ENCODE measurements around the gene PNMA8B.
A peak's percentile ranks its signal among the peaks of the same experiment; 100 is the strongest.

Gene PNMA8B

DNA sequence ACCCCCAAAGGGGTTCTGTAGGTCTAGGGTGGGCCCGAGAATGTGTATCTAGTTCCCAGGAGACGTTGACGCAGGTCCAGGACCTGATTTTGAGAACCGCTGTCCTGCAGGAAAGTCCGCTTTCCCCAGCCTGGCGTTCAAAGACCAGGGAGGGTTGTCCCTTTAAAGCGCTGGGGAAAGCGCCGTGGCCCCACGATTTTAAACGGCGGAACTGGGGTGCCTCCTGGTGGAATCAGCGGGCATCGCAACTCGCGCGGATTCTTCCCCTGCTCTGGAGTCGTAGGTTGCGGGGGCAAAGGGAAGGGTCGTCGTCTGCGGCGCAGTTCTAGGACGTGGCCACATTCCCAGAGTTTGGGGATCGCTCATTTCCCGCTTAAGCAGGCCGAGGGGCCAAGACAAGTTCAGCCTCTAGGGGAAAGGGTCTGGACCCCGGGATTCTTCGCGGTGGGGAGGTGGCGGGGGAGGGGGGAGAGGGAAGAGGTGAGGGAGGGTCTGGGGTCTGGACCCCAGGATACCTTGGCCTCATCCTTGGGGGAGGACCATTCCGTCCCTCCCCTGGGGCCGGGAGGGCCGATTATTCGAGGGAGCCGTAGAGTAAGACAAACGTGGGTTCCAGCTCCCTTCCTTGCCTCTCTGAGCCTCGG is 7.7 kb downstream of the PNMA8B start:
- no peak for DNase-seq (ENCODE audit: low read depth)
- H3K4me3 ChIP-seq (ENCODE audit: control insufficient read depth, low read depth, low read length): peak overlapping the region; percentile 2
- TF ChIP-seq, protein P1, sequence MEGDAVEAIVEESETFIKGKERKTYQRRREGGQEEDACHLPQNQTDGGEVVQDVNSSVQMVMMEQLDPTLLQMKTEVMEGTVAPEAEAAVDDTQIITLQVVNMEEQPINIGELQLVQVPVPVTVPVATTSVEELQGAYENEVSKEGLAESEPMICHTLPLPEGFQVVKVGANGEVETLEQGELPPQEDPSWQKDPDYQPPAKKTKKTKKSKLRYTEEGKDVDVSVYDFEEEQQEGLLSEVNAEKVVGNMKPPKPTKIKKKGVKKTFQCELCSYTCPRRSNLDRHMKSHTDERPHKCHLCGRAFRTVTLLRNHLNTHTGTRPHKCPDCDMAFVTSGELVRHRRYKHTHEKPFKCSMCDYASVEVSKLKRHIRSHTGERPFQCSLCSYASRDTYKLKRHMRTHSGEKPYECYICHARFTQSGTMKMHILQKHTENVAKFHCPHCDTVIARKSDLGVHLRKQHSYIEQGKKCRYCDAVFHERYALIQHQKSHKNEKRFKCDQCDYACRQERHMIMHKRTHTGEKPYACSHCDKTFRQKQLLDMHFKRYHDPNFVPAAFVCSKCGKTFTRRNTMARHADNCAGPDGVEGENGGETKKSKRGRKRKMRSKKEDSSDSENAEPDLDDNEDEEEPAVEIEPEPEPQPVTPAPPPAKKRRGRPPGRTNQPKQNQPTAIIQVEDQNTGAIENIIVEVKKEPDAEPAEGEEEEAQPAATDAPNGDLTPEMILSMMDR (IDR thresholded peaks at IDR 0.05; ENCODE audit: control insufficient read depth, insufficient read depth, low read depth, low read length, missing control alignments): peak; percentile 98

GRCh38 chr19:46487178-46487801 is 8.4 kb downstream of the PNMA8B start:
- TF ChIP-seq, protein P1 (IDR thresholded peaks at IDR 0.05; ENCODE audit: control insufficient read depth, insufficient read depth, low read depth, low read length, missing control alignments): no peak
- H3K4me3 ChIP-seq (ENCODE audit: control insufficient read depth, low read depth, low read length): peak overlapping the region; percentile 2
- no peak for DNase-seq (ENCODE audit: low read depth)

DNA sequence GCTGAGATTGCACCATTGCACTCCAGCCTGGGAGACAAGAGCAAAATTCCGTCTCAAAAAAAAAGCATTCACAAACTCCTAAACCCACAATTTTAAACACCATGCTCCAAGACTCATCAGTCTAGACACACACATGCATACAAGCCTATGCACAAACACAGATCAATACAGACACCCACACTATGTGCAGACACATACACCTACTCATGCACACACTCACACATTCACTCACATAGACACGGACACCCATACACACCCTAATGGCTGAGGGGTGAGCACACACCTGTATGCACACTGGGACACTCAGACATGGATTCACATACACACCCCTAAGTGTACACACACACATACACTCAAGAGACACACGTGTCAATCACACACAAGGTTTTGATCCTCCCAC is 9.3 kb downstream of the PNMA8B start:
- H3K4me3 ChIP-seq (ENCODE audit: control insufficient read depth, low read depth, low read length): no peak overlapping the region
- TF ChIP-seq, protein P1 (IDR thresholded peaks at IDR 0.05; ENCODE audit: control insufficient read depth, insufficient read depth, low read depth, low read length, missing control alignments): no peak
- no peak for DNase-seq (ENCODE audit: low read depth)

DNA sequence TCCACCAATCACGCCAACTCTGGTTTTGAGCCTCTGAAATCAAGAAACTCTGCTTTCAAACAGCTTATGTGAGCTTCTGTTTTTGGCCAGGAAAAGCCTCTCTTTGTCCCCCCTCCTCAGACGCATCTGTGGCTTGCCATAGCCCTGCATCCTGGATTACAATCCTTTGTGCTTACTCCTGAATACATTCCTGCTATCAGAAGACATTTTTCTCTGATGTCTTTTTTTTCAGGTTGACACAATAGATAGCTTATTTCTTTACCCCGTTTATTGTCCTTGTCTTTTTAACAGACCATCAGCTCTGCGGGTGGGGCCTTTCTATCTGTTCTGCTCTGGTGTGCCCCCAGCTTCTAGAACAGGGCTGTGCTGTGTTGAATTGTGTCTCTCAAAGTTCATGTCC is 11.0 kb downstream of the PNMA8B start:
- TF ChIP-seq, protein P1 (IDR thresholded peaks at IDR 0.05; ENCODE audit: control insufficient read depth, insufficient read depth, low read depth, low read length, missing control alignments): no peak
- no peak for DNase-seq (ENCODE audit: low read depth)

GRCh38 chr19:46482631-46483030 is 13.0 kb downstream of the PNMA8B start:
- no peak for DNase-seq (ENCODE audit: low read depth)

More for the DNA sequence above, 11.0 kb downstream of the PNMA8B start:
- H3K4me3 ChIP-seq (ENCODE audit: control insufficient read depth, low read depth, low read length): no peak overlapping the region

DNA sequence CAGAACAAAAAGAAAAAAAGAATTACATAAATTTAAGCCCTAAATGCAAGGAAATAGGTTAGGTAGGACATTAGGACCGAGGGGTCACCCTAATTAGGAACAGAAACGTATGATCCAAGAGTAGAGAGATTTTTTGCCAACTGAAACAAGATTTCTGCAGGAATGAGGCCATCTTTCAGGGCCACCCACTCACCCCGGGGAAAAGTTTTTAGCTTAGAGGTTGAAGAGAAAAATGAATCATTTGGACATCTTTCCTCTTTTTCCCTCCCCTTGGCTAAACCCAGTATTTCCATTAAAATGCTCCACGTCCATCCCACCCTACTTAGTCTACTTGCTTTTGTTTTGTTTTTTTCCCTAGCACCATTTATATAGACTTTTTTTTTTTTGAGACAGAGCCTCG is 13.7 kb downstream of the PNMA8B start:
- no peak for DNase-seq (ENCODE audit: low read depth)
- TF ChIP-seq, protein P1 (IDR thresholded peaks at IDR 0.05; ENCODE audit: control insufficient read depth, insufficient read depth, low read depth, low read length, missing control alignments): no peak
- H3K4me3 ChIP-seq (ENCODE audit: control insufficient read depth, low read depth, low read length): no peak overlapping the region

More at GRCh38 chr19:46482631-46483030, 13.0 kb downstream of the PNMA8B start:
- TF ChIP-seq, protein P1 (IDR thresholded peaks at IDR 0.05; ENCODE audit: control insufficient read depth, insufficient read depth, low read depth, low read length, missing control alignments): no peak
- no peak overlapping the region for H3K4me3 ChIP-seq (ENCODE audit: control insufficient read depth, low read depth, low read length)

Measured in AG09309 (cell line).